UCSD-AML1 (cell line): ENCODE results near the gene DPP6.

Experiments used
- DNase-seq: peaks from one replicate; lab custom pipeline; 2025; ENCODE audit not compliant: unreplicated experiment; lab: John Stamatoyannopoulos, UW

Gene DPP6

GRCh38 chr7:154867068-154867467, 814.9 kb downstream of the DPP6 start:
- DNase-seq: no peak

- DNase-seq: no peak
Observed at GRCh38 chr7:154868921-154869320, 816.7 kb downstream of the DPP6 start.

GRCh38 chr7:154869436-154869835, 817.2 kb downstream of the DPP6 start:
- no peak for DNase-seq

- DNase-seq: no peak
Observed at GRCh38 chr7:154871507-154871906, 819.3 kb downstream of the DPP6 start.

GRCh38 chr7:154871928-154872750, 819.9 kb downstream of the DPP6 start:
- DNase-seq: no peak

- DNase-seq: no peak
Observed at GRCh38 chr7:154872811-154873499, 820.8 kb downstream of the DPP6 start.

GRCh38 chr7:154873500-154874121, 821.4 kb downstream of the DPP6 start:
- DNase-seq: no peak

GRCh38 chr7:154874409-154875113, 822.4 kb downstream of the DPP6 start:
- DNase-seq: no peak

- no peak for DNase-seq
Observed at GRCh38 chr7:154875297-154875696, 823.1 kb downstream of the DPP6 start.

GRCh38 chr7:154876516-154876915, 824.3 kb downstream of the DPP6 start:
- DNase-seq: no peak

- no peak for DNase-seq
Observed at GRCh38 chr7:154877031-154877430, 824.8 kb downstream of the DPP6 start.

- no peak for DNase-seq
Observed at GRCh38 chr7:154879629-154880028, 827.4 kb downstream of the DPP6 start.

GRCh38 chr7:154880513-154880912, 828.3 kb downstream of the DPP6 start:
- DNase-seq: no peak

- DNase-seq: no peak
Observed at GRCh38 chr7:154881026-154881425, 828.8 kb downstream of the DPP6 start.

GRCh38 chr7:154881526-154881925, 829.3 kb downstream of the DPP6 start:
- DNase-seq: no peak

- no peak for DNase-seq
Observed at GRCh38 chr7:154882931-154883474, 830.8 kb downstream of the DPP6 start.

- DNase-seq: no peak
Observed at GRCh38 chr7:154884348-154884920, 832.2 kb downstream of the DPP6 start.

GRCh38 chr7:154886591-154886990, 834.4 kb downstream of the DPP6 start:
- no peak for DNase-seq

GRCh38 chr7:154888690-154889089, 836.5 kb downstream of the DPP6 start:
- DNase-seq: no peak

GRCh38 chr7:154892459-154892858, 840.3 kb downstream of the DPP6 start:
- DNase-seq: no peak

GRCh38 chr7:154896076-154896475, 843.9 kb downstream of the DPP6 start:
- DNase-seq: no peak
